Activated CD8-positive, alpha-beta memory T cell treated with anti-CD3 and anti-CD28 coated beads, Interleukin-2, amount 50 U/mL, for 1 hour (primary cell): ENCODE measurements around the gene DHTKD1.
"Not testable (repeated sequence)": the region's sequence is repeated elsewhere in the genome, so short reads cannot be mapped to it uniquely, and the experiment has no call there.

Experiments
- DNase-seq: peaks from one replicate; pipeline ENCODE4 v3.0.0-alpha.2; 2020; ENCODE audit errors: extremely low read depth

The DHTKD1 gene

DNA sequence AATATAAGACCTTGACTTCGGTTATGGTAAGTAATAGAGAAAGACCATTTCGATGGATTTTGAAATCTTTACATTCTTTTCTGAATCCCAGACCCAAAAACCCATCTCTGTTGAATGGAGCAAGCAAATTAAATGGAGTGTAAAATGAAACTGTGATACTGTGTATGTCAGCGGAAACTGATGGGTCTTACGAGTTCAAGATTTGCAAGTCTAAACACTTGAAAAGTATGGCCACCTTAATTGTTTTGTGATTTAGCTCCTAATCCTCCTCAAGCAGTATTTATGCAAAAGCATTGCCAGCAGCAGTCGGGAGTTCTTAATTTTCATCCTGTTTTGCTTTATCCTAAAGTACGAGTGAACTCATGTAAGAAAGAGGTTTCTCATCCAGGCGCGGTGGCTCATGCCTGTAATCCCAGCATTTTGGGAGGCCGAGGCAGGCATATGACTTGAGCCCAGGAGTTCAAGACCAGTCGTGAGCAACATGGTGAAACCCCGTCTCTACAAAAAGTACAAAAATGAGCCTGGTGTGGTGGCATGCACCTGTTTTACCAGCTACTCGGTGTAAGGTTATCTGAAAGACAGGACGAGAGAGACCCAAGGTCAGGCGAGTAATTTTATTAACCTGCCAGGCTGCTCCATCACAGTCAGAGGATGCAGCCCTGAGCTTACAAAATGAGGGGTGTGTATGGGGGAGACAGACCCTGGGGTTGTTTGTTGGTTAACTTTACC, 5.8 kb upstream of the DHTKD1 start:
- no peak for DNase-seq

DNA sequence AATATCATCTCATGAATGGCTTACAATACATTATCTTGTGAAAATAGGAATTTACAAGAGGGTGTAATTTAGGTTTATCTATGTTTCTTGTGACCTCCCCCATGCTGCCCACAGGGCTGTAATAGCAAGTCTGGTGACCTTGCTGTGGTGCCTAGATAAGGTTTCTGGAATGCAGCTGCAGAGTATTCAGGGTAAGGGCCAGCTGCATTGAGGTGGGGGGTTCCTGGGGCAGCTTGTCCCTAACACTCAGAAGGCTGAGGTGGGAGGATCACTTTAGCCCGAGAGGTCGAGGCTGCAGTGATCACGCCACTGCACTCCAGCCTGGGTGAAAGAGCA, 5.3 kb upstream of the DHTKD1 start:
- no peak for DNase-seq

DNA sequence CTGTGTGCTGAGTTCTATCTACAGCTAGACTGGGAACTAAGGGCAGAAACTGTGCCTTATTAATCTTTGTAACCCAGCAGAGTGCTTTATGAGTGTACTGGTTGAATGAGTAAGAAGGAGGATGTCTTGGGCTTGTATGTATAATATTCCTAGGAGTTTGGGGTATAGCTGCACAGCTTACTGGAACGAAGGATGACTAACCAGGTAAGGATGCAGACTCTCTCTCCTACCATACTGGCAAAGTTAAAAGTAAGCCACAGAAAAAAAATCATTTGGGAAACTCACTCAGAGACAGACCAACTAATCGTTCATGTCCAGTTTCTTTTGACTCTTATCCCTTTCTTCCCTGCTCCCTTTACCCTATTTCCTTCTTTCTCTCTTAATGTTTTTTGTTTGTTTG, 1.4 kb upstream of the DHTKD1 start:
- DNase-seq = no peak

DNA sequence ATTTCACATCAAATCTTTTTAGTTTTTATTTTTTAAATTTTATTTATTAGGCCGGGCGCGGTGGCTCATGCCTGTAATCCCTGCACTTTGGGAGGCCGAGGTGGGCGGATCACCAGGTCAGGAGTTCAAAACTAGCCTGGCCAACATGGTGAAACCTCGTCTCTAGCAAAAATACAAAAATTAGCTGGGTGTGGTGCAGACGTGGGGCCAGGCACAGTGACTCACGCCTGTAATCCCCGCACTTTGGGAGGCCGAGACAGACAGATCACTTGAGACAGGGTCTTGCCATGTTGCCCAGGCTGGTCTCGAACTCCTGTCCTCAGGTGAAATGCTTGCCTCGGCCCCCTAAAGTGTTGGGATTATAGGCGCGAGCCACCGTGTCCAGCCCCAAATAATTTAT, 2.7 kb downstream of the DHTKD1 start:
- DNase-seq = not testable (repeated sequence)

DNA sequence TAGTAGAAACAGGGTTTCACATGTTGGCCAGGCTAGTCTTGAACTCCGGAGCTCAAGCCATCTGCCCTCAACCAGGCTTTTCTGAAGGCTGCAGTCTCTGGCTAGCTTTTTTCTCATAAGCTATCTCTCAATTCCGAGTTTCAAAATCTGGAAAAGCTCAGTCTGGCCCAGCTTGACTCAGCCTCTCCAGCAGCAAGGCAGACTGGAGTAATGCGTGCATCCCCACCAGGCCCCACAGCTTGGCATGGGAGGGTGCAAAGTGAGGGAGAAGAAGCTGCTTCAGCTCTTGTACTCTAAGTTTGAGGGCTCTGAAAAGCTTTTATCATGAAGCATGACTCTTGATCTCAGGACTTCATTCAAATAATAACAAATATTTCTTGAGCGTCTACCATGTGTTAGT, 4.8 kb downstream of the DHTKD1 start:
- DNase-seq = no peak

DNA sequence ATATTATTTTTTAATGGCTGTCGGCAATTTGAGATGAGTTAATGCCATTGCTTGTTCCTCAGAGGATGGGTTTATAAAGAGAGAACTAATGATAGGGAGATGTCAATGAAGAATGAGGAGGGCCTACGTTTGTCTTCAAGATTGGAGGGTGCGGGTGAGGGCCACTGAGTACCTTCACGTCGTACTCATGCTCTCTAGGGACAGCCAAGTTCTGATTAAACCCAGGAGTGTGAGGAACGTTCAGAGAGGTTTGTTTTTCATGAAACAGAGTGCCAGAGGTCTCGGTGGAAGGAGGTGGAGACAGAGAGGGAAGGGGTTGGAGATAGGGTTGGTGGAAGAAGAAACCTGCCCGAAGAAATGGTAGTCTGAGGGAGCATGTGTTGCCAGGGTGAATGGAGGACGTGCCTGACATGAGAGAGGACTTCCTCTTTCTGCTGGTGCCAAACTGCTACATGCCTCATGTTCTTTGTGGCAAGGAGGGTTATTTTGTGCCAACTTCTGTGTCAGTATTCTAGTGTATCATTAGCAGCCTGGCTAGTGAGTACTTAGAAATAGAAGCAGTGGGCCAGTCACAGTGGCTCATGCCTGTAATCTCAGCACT, 8.9 kb downstream of the DHTKD1 start:
- DNase-seq = no peak

DNA sequence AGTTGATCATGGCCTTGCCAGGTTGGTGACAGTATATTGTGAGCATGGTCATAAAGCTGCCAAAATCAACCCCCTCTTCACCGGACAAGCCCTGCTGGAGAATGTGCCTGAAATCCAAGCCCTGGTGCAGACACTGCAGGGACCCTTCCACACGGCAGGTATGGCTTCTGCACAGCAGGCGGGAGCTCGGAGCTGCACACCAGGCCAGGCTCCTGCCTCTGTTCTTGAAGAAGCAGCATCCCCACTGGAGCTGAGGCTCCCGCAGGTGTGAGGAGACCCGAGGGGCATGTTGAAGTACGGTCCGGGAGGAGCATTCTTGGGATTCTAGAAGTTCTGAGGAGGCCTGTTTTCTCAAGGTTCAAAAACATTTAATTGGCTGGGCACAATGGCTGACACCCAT, 12.7 kb downstream of the DHTKD1 start:
- no peak for DNase-seq

DNA sequence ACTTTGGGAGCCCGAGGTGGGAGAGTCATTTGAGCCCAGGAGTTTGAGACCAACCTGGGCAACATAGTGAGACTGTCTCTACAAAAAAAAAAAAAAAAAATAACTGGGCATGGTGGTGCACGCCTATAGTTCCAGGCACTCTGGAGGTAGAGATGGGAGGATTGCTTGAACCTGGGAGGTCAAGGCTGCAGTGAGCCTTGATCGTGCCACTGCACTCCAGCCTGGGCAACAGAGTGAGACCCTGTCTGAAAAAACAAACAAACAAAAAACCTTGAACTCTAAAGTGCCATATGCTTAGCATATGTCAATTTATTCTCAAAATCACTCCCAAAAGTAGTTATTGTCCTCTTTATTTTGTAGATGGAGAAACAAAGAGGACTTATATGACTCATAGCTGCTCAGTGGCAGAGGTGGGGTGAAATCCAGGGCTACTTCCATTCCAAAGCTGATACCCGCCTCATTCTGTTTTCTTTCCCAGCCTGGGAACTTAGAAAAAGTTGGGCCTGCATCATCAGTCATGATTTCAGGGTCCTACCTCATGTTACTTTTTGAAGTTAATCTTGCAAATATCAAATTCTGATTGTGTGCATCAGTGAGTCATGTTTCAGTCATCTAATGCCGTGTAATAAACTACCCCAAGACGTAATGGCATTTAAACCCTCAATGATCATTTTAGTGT, 13.3 kb downstream of the DHTKD1 start:
- DNase-seq = no peak

DNA sequence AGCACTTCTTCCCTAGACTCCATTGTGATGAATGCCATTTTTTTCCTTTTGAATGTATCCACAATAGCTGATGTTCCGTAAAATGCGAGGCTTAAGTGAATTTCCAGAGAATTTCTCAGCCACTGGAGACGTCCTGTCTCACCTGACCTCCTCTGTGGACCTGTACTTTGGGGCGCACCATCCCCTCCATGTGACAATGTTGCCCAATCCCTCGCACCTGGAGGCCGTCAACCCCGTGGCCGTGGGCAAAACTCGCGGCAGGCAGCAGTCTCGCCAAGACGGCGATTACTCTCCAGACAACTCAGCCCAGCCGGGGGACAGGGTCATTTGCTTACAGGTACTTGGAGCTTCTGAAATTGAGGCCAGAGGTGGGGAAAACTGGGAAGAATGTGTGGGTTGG, 20.2 kb downstream of the DHTKD1 start:
- no peak for DNase-seq

DNA sequence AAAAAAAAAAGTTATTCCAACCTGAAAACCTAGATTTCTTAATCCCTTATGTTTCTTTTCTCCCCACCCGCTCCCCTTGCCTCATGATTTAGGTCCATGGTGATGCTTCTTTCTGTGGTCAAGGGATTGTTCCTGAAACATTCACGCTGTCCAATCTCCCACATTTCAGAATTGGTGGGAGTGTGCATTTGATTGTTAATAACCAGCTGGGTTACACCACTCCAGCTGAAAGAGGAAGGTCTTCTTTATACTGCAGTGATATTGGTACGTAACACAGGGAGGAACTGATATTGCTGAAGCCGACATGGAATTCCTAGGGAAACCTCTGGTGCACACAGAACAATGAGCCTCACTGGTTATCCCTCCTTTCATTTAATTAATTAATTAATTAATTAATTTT, 22.7 kb downstream of the DHTKD1 start:
- no peak for DNase-seq

DNA sequence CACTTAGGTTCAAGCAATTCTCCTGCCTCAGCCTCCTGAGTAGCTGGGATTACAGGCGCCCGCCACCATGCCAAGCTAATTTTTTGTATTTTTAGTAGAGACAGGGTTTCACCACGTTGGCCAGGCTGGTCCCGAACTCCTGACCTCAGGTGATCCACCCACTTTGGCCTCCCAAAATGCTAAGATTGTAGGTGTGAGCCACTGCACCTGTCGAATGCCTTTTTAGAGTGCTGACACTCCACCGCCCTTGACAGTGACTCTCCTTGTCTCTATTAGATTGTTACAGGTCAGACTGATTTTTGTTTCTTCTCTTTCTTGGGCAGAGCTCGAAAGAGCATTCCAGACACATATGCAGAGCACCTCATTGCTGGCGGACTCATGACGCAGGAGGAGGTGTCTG, 28.6 kb downstream of the DHTKD1 start:
- DNase-seq = not testable (repeated sequence)

DNA sequence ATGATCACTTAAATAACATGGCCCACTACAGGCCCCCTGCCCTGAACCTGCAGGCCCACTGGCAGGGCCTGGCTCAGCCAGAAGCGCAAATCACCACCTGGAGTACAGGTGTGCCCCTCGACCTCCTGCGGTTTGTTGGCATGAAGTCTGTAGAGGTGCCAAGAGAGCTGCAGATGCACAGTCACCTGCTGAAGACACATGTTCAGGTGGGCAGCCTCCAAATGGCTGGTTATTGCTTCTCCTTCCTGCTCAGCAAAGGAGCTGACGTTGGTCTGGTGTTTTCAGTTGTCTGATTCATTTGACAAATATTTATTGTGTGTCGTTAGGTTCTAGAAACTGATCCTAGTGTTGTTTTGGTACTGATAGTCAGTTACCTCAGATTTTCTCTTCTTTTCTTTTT, 29.0 kb downstream of the DHTKD1 start:
- DNase-seq = no peak

DNA sequence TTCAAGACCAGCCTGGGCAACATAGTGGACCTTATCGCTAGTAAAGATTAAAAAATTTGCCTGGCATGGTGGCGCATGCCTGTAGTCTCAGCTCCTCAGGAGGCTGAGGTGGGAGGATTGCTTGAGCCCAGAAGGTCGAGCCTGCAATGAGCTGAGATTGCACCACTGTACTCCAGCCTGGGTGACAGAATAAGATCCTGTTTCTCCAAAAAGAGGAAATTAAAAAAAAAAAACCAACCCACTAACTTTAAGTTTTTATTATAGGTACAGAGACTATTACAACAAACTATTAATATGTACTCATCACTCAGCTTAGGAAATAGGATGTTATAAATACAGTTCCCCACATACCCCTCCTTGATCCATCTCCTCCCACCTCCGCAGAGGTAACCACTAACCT, 30.2 kb downstream of the DHTKD1 start:
- no peak for DNase-seq

DNA sequence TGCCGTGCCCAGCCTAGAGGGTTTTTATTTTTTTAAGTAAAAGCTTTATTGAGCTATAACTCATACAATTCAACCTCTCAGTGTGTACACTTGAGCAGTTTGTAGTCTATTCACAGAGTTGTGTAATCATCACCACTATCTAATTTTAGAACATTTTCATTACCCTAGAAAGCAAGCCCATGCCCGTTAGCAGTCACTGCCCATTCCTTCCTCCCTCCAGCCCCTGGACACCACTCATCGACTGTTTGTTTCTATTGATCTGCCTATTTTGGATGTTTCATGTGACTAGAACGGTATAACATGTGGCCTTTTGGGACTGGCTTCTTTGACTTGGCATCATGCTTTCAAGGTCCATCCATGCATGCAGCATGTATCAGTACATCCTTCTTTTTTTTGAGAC, 35.0 kb downstream of the DHTKD1 start:
- DNase-seq = no peak

DNA sequence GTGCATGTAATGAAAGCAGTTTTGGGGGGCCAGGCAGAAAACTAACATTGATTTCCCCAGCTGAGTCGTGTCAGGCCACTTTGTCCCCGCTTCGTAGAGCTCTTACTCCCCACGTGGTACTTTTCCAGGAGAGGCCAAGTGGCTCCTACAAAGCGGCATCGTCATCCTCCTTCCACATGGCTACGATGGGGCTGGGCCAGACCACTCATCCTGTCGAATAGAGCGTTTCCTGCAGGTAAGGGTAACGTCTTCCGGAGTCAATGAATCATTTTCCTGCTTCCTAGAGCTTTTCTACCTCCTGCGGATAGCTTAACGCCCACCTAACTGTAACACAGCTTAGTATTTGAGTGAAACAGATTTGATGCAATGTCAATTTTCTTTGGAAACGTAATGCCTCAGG, 39.0 kb downstream of the DHTKD1 start:
- DNase-seq = no peak

DNA sequence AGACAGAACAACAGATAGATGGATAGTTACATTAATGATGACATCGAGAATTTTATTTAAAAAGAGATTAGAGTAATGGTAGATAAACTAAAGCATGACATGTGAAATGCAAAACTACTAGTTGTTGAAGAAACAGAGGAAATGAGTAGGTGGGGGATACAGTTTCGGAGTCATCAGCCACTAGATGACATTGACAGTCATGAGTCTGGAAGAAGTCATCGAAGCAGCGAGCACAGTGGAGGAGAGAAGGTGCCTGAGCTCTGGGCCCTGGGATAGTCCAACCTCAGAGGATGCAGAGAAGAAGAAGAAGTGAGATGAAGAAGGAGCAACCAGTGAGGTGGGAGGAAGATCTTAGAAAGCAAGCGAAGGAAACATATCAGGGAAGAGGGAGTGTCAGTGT, 40.5 kb downstream of the DHTKD1 start:
- DNase-seq = no peak

DNA sequence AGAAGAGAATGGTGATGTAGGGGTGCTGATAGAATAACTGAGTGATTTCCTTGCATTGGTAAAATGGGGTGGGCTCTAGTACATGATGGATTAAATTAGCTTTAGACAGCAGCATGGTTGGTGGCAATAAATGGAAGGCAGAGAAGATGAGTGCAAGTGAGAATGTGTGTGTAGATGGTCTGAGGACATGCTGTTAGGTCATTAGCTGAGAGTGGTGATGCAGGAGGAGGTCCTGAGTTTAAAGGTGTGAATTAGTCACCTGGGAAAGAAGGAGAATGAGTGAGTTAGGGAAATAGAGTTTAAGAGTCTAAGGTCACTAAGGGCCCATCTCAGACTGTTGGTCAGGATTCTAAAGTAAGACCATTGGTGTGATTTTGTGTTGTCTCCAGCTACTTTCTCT, 42.8 kb downstream of the DHTKD1 start:
- no peak for DNase-seq

DNA sequence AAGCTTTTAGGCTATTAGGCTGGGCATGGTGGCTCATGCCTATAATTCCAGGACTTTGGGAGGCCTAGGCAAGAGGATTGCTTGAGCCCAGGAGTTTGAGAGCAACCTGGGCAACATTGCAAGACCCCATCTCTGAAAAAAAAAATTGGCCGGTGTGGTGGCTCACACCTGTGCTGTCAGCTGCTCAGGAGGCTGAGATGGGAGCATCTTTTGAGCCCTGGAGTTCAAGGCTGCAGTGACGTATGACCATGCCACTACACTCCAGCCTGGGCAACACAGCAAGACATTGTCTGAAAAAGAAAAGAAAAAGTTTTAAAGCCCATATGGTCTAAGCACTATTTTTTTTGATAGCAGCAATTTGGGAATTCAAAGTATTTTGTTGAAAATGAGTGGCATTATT, 44.9 kb downstream of the DHTKD1 start:
- no peak for DNase-seq

DNA sequence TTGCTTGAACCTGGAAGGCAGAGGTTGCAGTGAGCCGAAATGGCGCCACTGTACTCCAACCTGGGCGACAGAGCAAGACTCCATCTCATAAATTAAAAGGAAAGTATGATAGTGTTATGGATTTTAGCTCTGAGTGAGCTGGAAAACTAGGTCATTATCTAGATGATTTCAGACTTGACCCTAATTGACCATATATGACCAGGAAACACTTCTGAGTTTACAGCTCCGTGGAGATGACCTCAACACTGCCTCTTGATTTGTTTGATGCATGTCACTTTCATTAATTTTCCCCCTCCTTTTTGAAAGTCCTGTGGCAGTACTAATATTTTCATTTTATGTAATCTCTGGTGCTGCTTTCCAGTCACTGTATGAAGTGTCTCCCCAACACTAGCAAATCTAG, 52.9 kb downstream of the DHTKD1 start:
- no peak for DNase-seq

DNA sequence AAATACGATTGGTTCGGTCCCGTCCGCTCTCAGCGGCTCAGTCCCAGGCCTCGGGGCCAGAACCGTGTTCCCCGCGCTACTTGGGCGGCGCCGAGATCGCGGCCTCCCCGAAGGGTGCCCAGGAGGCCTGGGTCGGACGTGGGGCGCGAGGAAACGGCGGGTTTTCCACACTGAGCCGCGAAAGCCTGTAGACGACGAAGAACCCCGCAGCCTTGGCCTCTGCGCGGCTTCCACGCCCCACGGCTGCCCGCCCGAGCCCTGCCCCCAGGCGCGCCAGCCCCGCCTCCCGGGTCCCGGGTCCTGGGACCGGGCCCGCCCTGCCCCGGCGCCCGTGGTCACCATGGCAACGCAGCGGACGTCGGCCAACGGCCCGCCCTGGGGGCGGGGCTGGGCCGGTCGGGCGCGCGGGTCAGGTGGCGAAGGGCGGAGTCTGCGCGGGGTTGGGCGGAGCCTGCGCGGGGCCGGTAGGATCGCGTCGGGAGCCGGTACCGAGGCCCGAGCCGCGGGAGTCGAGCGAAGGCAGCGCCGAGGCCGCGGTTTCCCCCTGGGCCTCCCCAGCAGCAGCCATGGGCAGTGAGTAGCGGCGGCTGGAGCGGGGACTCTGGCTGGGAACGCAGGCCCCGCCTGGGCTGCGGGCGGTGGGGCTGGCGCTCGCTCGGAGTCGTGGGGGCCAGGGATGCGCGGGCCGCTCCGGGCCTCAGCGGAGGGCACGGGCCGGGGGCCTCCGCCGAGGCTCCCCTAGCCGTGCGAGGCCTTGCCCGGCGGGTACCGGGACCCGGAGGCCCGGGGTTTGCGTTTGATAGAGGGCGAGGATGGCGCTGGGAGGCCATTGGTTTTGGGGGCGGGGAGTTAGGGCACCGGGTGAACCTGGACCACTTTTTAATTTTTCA, 60.7 kb downstream of the DHTKD1 start, which contains the start of gene SEC61A2:
TSS of gene SEC61A2 (plus strand) at position 456 of the 890 bp plus-strand sequence. CDS start at position 567, 111 bp downstream.
- DNase-seq = peak; percentile 88

DNA sequence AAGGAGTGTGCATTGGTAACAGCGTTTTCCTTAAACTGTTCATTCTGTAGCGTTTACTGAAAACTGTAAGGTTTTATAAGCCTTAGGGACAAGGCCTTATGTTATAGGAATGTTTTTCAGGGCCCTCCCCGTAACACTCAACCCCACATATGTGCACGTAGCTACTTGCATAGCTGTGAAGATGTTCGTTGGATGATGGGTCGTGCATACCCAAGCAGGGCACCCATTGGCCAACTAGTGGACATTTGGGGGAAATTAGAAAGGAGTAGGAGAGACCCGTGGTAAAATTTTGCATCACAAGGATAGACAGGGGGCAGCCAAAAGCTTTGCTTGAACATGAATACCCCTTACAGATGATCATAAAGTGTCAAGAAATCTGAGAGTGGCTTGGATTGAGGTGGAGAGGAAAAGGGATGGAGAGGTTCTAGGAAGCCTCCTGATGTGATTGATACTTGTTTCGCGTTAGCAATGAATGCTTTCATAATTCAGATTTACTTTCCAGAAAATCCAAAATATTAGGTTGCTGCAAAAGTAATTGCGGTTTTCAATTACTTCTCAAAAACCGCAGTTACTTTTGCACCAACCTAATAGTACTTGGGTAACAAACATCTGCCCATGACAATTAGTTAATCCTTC, 61.6 kb downstream of the DHTKD1 start:
- DNase-seq = no peak

DNA sequence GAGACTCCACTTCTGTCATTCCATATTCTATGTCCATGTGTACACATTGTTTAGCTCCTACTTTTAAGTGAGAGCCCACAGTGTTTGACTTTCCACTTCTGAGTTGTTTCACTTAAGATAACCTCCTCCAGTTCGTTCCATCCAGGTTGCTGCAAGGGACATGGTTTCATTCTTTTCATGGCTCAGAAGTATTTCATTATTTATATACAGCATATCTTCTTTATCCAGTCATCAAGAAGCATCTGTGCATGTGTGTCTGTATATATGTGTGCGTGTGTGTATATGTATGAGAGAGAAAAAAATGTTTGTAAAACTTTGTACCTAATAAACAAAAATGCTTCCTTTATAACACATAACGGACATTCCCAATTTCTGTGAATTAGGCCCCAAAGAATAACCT, 66.9 kb downstream of the DHTKD1 start:
- no peak for DNase-seq
